Small intestine (tissue), 7 donors: Measurements from ENCODE around the gene FAM43B. TPM values are rescaled to one million over a fixed set of nuclear protein-coding genes. Genes with fewer than 3 reads are reported as not detected.

Source experiments
- DNase-seq, 2 donors: peaks; one replicate each; pipeline versions ENCODE4 v3.0.0 to v3.0.0-alpha.2; 2013
- FAIRE-seq: peaks from 2 replicates; lab custom pipeline; 2012; peaks lifted over from hg19 to GRCh38; lab: Jason Lieb, UNC
- H3K27ac ChIP-seq, 3 donors: one replicate each; pipeline ENCODE4 v1.5.1; 2013; ENCODE audit warnings: low read length in 2 of 3, mild to moderate bottlenecking in 2 of 3, control low read depth in 1 of 3, inconsistent platforms in 1 of 3, low read depth in 1 of 3, moderate library complexity in 1 of 3
- H3K27me3 ChIP-seq, 3 donors: one replicate each; pipeline ENCODE4 v1.6.1; 2013; ENCODE audit warnings: low read length in 3 of 3, inconsistent platforms in 1 of 3; ENCODE audit not compliant: control insufficient read depth in 3 of 3, insufficient read depth in 3 of 3
- H3K36me3 ChIP-seq, 3 donors: one replicate each; pipeline ENCODE4 v1.6.1; 2013; ENCODE audit warnings: low read length in 3 of 3, inconsistent platforms in 1 of 3, low read depth in 1 of 3, mild to moderate bottlenecking in 1 of 3, moderate library complexity in 1 of 3; ENCODE audit not compliant: control insufficient read depth in 3 of 3, insufficient read depth in 2 of 3
- H3K4me1 ChIP-seq, 3 donors: one replicate each; pipeline ENCODE4 v1.6.1; 2013; ENCODE audit warnings: low read length in 2 of 3, inconsistent platforms in 1 of 3, low read depth in 1 of 3, mild to moderate bottlenecking in 1 of 3, moderate library complexity in 1 of 3; ENCODE audit not compliant: control insufficient read depth in 3 of 3, insufficient read depth in 2 of 3
- H3K4me3 ChIP-seq, 3 donors: one replicate each; pipeline ENCODE4 v1.5.1; 2013; ENCODE audit warnings: low read length in 3 of 3, control low read depth in 1 of 3, inconsistent platforms in 1 of 3, low read depth in 1 of 3, mild to moderate bottlenecking in 1 of 3, moderate library complexity in 1 of 3
- H3K9me3 ChIP-seq, 2 donors: one replicate each; pipeline ENCODE4 v1.6.1; 2013; ENCODE audit warnings: low read depth in 1 of 2, low read length in 1 of 2; ENCODE audit not compliant: control insufficient read depth in 2 of 2, insufficient read depth in 1 of 2
- WGBS, 3 donors: extraction: QIAGEN DNeasy Blood & Tissue Kit; methylation state at CpG; one replicate each; pipeline ENCODE4 v1.1.7; 2013; 5-methylcytosine and 5-hydroxymethylcytosine counted together
- polyA plus RNA-seq, 4 donors: library from polyadenylated mRNA; stranded (reverse) in 3 of 4; unstranded in 1 of 4; fragments of 200-250 nt in 3 of 4; fragments of 120-200 nt in 1 of 4; gene quantifications; one replicate each; pipeline versions ENCODE4 v1.2.1 to v1.2.3, GENCODE V29; 2013
- donor health status: healthy with polysubstance abuse.
- donor health status: control.
- donor health status: control.
- donor health status: Bipolar disorder and iron deficiency.
- donor health status: healthy.

FAM43B gene
- polyA plus RNA-seq, 4 donors: 0.16 to 0.75 (median 0.27) TPM; not detected in 1

- no peak for DNase-seq
- peaks cover 0 to 10% (median 0%) of the 10 kb centered on the region in 3 donors for H3K4me1 ChIP-seq
- FAIRE-seq: no peak
- no peak overlapping the region for H3K27ac ChIP-seq
- peaks cover 8 to 37% (median 16%) of the 10 kb centered on the region in 3 donors for H3K27me3 ChIP-seq
- no peak overlapping the region for H3K4me3 ChIP-seq
- H3K36me3 ChIP-seq: no peaks in the 10 kb centered on the region
- no peaks in the 10 kb centered on the region for H3K9me3 ChIP-seq
- 57 to 81% (median 60%) methylated on average over 5 of the region's 5 CpGs for WGBS, 3 donors
Observed at GRCh38 chr1:20558191-20558590, 5.8 kb downstream of the FAM43B start.

- no peak for FAIRE-seq
- Histone ChIP-seq H3K4me3 (no peak overlapping the region), H3K27me3 (peaks cover 0 to 21% (median 7%) of the 10 kb centered on the region in 3 donors), H3K27ac (no peak overlapping the region), H3K9me3 (no peaks in the 10 kb centered on the region), H3K36me3 (no peaks in the 10 kb centered on the region), H3K4me1 (no peaks in the 10 kb centered on the region)
- 45 to 98% (median 71%) methylated on average over 1 of the region's 1 CpG for WGBS, 3 donors
- no peak for DNase-seq
Observed at GRCh38 chr1:20560966-20561365, 8.6 kb downstream of the FAM43B start.

GRCh38 chr1:20565234-20565633 is 12.9 kb downstream of the FAM43B start:
- Histone ChIP-seq H3K4me3 (no peak overlapping the region), H3K4me1 (no peaks in the 10 kb centered on the region), H3K9me3 (no peaks in the 10 kb centered on the region), H3K36me3 (no peaks in the 10 kb centered on the region), H3K27ac (no peak overlapping the region), H3K27me3 (peaks cover 0 to 11% (median 7%) of the 10 kb centered on the region in 3 donors)
- FAIRE-seq (no peak), DNase-seq (no peak)
- WGBS, 3 donors: 59 to 73% (median 68%) methylated on average over 4 of the region's 4 CpGs

- 88 to 100% (median 94%) methylated on average over 4 of the region's 4 CpGs for WGBS, 3 donors
- Histone ChIP-seq H3K27me3 (peaks cover 0 to 3% (median 2%) of the 10 kb centered on the region in 3 donors), H3K4me3 (no peak overlapping the region), H3K36me3 (no peaks in the 10 kb centered on the region), H3K9me3 (peaks cover 0 to 4% of the 10 kb centered on the region in 2 donors), H3K4me1 (no peaks in the 10 kb centered on the region), H3K27ac (no peak overlapping the region)
- no peak for DNase-seq
- no peak for FAIRE-seq
Observed at GRCh38 chr1:20569523-20570098, 17.2 kb downstream of the FAM43B start.

- H3K36me3 ChIP-seq: no peaks in the 10 kb centered on the region
- DNase-seq (no peak), FAIRE-seq (no peak)
- H3K4me1 ChIP-seq: no peaks in the 10 kb centered on the region
- no peak overlapping the region for H3K27ac ChIP-seq
- no peak overlapping the region for H3K4me3 ChIP-seq
- peaks cover 0 to 3% (median 2%) of the 10 kb centered on the region in 3 donors for H3K27me3 ChIP-seq
- H3K9me3 ChIP-seq: peaks cover 0 to 4% of the 10 kb centered on the region in 2 donors
- 82 to 89% (median 84%) methylated on average over 5 of the region's 5 CpGs for WGBS, 3 donors
Observed at GRCh38 chr1:20571427-20571826, 19.1 kb downstream of the FAM43B start.

DNA sequence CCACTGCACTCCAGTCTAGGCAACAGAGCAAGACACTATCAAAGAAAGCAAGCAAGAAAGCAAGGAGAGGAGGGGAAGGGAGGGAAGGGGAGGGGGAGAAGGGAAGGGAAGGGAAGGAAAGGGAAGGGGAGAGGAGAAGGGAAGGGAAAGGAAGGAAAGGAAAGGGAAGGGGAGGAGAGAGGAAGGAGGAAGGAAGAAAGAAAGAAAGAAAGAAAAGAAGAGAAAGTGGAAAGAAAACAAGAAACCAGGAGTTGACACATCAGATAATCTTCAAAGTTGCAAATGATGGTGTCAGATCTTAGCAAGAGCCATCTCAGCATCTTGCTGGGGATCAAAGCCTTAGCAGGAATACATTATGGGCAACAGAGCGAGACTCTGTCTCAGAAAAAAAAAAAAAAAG is 21.6 kb downstream of the FAM43B start:
- Histone ChIP-seq H3K4me1 (no peaks in the 10 kb centered on the region), H3K4me3 (no peak overlapping the region), H3K36me3 (no peaks in the 10 kb centered on the region), H3K9me3 (peaks cover 0 to 4% of the 10 kb centered on the region in 2 donors), H3K27ac (no peak overlapping the region), H3K27me3 (peaks cover 0 to 3% (median 0%) of the 10 kb centered on the region in 3 donors)
- FAIRE-seq (no peak), DNase-seq (no peak)
- WGBS, 3 donors: 53 to 67% (median 56%) methylated on average over 1 of the region's 1 CpG

- H3K27ac ChIP-seq: no peak overlapping the region
- DNase-seq: peak; percentile 66 to 81
- no peak for FAIRE-seq
- no peaks in the 10 kb centered on the region for H3K27me3 ChIP-seq
- WGBS, 3 donors: 19 to 25% (median 21%) methylated on average over 18 of the region's 18 CpGs
- H3K36me3 ChIP-seq: no peaks in the 10 kb centered on the region
- H3K4me1 ChIP-seq: no peaks in the 10 kb centered on the region
- peaks cover 0 to 4% of the 10 kb centered on the region in 2 donors for H3K9me3 ChIP-seq
- no peak overlapping the region for H3K4me3 ChIP-seq
Observed at GRCh38 chr1:20574686-20575540, 22.5 kb downstream of the FAM43B start.

DNA sequence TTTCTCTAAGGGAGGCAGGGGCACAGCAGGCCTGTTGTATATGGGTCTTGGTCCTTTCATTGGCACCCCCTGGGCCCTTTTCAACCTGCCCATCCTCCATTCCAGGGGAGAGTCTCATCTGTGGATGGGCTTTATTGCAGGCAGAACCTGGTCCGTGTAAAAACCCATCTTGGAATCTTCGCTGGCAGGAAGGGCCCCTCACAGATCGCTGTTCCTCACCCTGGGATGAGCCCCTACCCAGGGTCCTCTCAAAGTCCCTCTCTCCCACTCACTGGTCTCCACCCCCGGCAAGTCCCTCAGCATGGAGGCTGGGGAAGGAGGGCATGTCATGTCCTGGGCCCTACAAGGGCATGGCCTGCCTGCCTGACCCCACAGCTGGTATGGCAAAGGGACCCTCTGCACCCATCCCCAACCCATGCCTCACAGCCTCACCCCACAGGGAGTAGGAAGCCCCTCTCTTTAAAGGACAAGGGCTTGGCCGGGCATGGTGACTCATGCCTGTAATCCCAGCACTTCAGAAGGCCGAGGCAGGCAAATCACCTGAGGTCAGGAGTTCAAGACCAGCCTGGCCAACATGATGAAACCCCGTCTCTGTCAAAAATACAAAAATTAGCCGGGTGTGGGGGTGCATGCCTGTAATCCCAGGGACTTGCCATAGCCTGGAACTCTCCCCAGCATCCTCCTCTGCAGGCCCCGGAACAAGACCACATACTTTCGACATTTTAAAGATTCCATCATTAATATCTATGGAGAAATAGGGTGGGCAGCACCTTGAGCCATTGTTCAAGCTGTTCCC is 23.4 kb downstream of the FAM43B start:
- DNase-seq (no peak), FAIRE-seq (no peak)
- Histone ChIP-seq H3K27me3 (no peaks in the 10 kb centered on the region), H3K4me1 (no peaks in the 10 kb centered on the region), H3K9me3 (peaks cover 0 to 4% of the 10 kb centered on the region in 2 donors), H3K36me3 (no peaks in the 10 kb centered on the region), H3K27ac (no peak overlapping the region), H3K4me3 (no peak overlapping the region)
- 56 to 67% (median 66%) methylated on average over 10 of the region's 10 CpGs for WGBS, 3 donors
